Gastroesophageal sphincter (tissue), 4 donors: Measurements from ENCODE around the gene C19orf12. TPM values are rescaled to one million over a fixed set of nuclear protein-coding genes. Genes with fewer than 3 reads are reported as not detected.
"Not testable (repeated sequence)": the region's sequence is repeated elsewhere in the genome, so short reads cannot be mapped to it uniquely, and the experiment has no call there.

Experiments used
- ATAC-seq: fragments of 150-250 bp; one replicate; pipeline ENCODE4 v1.9.1; 2016; ENCODE audit warnings: mild to moderate bottlenecking, moderate library complexity
- H3K27ac ChIP-seq, 4 donors: fragments of 200-600 bp; sonication (generic) in 3 of 4; 1 replicate in 3 of 4; 2 replicates in 1 of 4; pipeline ENCODE4 v1.5.1; 2016 to 2019
- H3K27me3 ChIP-seq: fragments of 200-600 bp; sonication (generic); one replicate; pipeline ENCODE4 v1.5.1; 2019
- H3K36me3 ChIP-seq, 2 donors: fragments of 200-600 bp; sonication (generic); one replicate each; pipeline ENCODE4 v1.5.1; 2019; ENCODE audit warnings: control low read depth in 1 of 2
- H3K4me1 ChIP-seq, 3 donors: fragments of 200-600 bp; sonication (generic); 1 replicate in 2 of 3; 2 replicates in 1 of 3; pipeline ENCODE4 v1.5.1; 2016 to 2019; ENCODE audit warnings: control low read depth in 2 of 3
- H3K4me3 ChIP-seq, 2 donors: fragments of 200-600 bp; sonication (generic); one replicate each; pipeline ENCODE4 v1.5.1; 2019; ENCODE audit warnings: mild to moderate bottlenecking in 1 of 2, moderate library complexity in 1 of 2
- H3K9me3 ChIP-seq, 3 donors: fragments of 200-600 bp; sonication (generic); one replicate each; pipeline ENCODE4 v1.5.1; 2017 to 2019; ENCODE audit warnings: control low read depth in 2 of 3
- EP300 ChIP-seq: sonication (generic); formaldehyde crosslinking; IDR thresholded peaks from one replicate; pipeline ENCODE4 v1.6.1; 2017; ENCODE audit warnings: antibody characterized with exemption, mild to moderate bottlenecking
- POLR2A ChIP-seq, 2 donors: fragments of 450-650 bp; IDR thresholded peaks; one replicate each; pipeline ENCODE4 v1.6.1; 2017; ENCODE audit warnings: antibody characterized with exemption in 2 of 2, mild to moderate bottlenecking in 2 of 2, moderate library complexity in 1 of 2
- POLR2AphosphoS5 ChIP-seq: sonication (generic); formaldehyde crosslinking; IDR thresholded peaks from one replicate; pipeline ENCODE4 v1.6.1; 2017; ENCODE audit warnings: antibody characterized with exemption
- WGBS, 2 donors: methylation state at CpG; one replicate each; pipeline ENCODE4 v1.1.5; 2018; ENCODE audit warnings: low coverage in 1 of 2; 5-methylcytosine and 5-hydroxymethylcytosine counted together
- total RNA-seq, 4 donors: library from RNA; depleted of rRNA; stranded (reverse); fragments of >200 nt; gene quantifications; one replicate each; pipeline ENCODE4 v1.1.0, GENCODE V29; 2016
- TF ChIP-seq, protein P1 (sequence below), 4 experiments: fragments of 200-600 bp in 2 of 4; fragments of 450-650 bp in 2 of 4; sonication (generic) in 1 of 4; IDR thresholded peaks; one replicate each; pipeline ENCODE4 v1.5.1; 2017 to 2019; ENCODE audit warnings: antibody characterized with exemption in 4 of 4, mild to moderate bottlenecking in 2 of 4, moderate library complexity in 2 of 4

The C19orf12 gene
- total RNA-seq, 4 donors from 2014 or later = 37.6 to 62.1 (median 49.7) TPM

DNA sequence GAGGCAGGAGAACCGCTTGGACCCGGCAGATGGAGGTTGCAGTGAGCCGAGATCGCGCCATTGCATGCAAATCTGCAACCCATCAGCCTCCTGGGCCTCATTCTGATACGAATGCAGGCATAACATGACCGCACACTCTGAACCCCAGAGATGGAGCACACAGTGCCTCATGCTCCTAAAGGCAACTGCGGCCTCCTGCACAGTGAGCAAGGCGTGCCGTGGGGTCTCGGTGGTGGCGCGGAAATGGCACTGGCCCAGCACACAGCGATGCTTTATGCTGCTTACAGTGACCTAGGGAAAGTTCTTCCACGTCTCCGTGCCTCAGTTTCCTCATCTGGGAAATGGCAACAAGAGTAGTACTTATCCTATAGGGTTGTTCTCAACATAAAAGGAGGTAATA, 2.0 kb upstream of the C19orf12 start:
- 72 to 82% methylated on average over 5 to 7 of the region's 16 CpGs for WGBS, 2 donors
- H3K27ac ChIP-seq = no peak overlapping the region
- no peak for ATAC-seq

DNA sequence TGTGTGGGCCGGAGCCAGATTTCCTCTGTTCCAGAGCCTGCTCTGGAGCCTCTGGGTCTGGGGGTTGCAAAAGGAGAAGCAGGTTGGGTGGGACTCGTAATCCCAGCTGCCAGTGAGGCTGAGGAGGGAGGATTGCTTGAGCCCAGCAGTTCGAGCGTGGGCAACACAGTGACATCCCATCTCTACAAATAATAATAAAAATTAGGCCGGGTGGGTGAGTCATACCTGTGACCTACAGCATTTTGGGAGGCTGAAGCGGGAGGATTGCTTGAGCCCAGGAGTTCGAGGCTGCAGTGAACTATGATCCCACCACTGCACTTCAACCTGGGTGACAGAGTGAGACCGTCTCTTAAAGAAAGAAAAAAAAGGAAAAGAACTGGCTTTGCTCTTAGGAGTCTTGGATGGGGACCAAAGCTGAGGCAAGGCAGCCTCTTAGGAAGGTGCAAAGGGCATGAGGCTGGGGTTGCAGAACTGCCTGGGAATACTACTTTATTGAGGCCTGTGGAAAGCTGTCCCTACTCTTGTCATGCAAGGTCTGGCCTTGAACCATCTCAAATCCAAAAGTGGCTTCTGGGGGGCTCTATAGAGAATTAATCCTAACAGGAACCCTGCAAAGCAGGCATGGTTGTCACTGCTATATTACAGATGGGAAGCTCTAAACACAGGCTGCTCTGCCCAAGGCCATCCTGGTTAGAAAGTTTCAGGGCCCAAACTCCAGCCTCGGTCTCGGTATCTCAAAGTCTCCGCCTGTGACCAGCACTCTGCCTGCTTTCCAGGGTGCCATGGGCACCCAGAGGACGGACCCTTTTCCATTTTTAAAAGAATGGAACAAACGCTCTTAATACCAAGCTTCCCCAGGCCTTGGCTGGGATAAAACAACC, 880 bp upstream of the C19orf12 start:
- Histone ChIP-seq H3K4me1 (peaks cover 0 to 53% (median 24%) of the 10 kb centered on the region in 3 donors), H3K27ac (peak overlapping the region; percentile 85 to 95 (median 94)), H3K36me3 (peaks cover 0 to 9% of the 10 kb centered on the region in 2 donors), H3K9me3 (no peaks in the 10 kb centered on the region), H3K4me3 (peak overlapping the region; percentile 89 to 98), H3K27me3 (no peaks in the 10 kb centered on the region)
- WGBS, 2 donors = 10 to 16% methylated on average over 2 to 6 of the region's 13 CpGs
- peak; percentile 5 for ATAC-seq
- TF ChIP-seq POLR2A (IDR thresholded peaks at IDR 0.05) = no peak

More for the DNA sequence above, 2.0 kb upstream of the C19orf12 start:
- H3K9me3 ChIP-seq = no peaks in the 10 kb centered on the region
- peaks cover 0 to 9% of the 10 kb centered on the region in 2 donors for H3K36me3 ChIP-seq
- H3K4me1 ChIP-seq = peaks cover 0 to 42% (median 24%) of the 10 kb centered on the region in 3 donors
- H3K27me3 ChIP-seq = no peaks in the 10 kb centered on the region
- TF ChIP-seq EP300 (no peak), POLR2A (IDR thresholded peaks at IDR 0.05) (no peak), POLR2AphosphoS5 (no peak)
- TF ChIP-seq, protein P1, sequence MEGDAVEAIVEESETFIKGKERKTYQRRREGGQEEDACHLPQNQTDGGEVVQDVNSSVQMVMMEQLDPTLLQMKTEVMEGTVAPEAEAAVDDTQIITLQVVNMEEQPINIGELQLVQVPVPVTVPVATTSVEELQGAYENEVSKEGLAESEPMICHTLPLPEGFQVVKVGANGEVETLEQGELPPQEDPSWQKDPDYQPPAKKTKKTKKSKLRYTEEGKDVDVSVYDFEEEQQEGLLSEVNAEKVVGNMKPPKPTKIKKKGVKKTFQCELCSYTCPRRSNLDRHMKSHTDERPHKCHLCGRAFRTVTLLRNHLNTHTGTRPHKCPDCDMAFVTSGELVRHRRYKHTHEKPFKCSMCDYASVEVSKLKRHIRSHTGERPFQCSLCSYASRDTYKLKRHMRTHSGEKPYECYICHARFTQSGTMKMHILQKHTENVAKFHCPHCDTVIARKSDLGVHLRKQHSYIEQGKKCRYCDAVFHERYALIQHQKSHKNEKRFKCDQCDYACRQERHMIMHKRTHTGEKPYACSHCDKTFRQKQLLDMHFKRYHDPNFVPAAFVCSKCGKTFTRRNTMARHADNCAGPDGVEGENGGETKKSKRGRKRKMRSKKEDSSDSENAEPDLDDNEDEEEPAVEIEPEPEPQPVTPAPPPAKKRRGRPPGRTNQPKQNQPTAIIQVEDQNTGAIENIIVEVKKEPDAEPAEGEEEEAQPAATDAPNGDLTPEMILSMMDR (IDR thresholded peaks at IDR 0.05) = no peak
- no peak overlapping the region for H3K4me3 ChIP-seq

DNA sequence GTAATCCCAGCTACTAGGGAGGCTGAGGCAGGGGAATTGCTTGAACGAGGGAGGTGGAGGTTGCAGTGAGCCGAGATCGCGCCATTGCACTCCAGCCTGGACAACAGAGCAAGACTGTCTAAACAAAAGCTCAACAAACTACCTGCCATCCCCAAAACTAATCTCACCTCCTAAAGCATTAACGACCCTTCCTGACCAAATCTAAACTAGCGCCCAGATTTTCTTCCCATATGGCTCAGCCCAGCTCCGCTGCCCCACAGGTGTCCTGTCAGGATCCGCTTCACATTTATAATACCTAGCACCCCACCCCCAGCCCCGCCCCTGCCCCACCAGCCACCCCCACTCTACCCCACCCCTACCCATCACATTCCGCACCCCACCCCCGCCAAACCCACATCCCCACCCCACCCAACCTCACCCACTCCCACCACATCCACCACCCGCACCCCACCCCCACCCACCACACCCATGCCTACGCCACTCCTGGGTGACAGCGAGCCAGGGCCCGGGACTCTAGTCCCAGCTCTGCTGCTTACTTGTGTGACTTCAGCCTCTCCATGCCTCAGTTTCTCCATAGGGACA, 599 bp downstream of the C19orf12 start:
- H3K36me3 ChIP-seq = peaks cover 0 to 9% of the 10 kb centered on the region in 2 donors
- 20 to 39% methylated on average over 6 to 7 of the region's 15 CpGs for WGBS, 2 donors
- peak overlapping the region; percentile 89 to 98 for H3K4me3 ChIP-seq
- no peaks in the 10 kb centered on the region for H3K27me3 ChIP-seq
- TF ChIP-seq, protein P1 (IDR thresholded peaks at IDR 0.05) = no peak
- no peak for TF ChIP-seq POLR2A (IDR thresholded peaks at IDR 0.05)
- no peak for TF ChIP-seq POLR2AphosphoS5
- no peak for TF ChIP-seq EP300
- no peaks in the 10 kb centered on the region for H3K9me3 ChIP-seq
- peak overlapping the region; percentile 85 to 95 (median 94) for H3K27ac ChIP-seq
- ATAC-seq = peak; percentile 6
- H3K4me1 ChIP-seq = peaks cover 0 to 65% (median 24%) of the 10 kb centered on the region in 3 donors

DNA sequence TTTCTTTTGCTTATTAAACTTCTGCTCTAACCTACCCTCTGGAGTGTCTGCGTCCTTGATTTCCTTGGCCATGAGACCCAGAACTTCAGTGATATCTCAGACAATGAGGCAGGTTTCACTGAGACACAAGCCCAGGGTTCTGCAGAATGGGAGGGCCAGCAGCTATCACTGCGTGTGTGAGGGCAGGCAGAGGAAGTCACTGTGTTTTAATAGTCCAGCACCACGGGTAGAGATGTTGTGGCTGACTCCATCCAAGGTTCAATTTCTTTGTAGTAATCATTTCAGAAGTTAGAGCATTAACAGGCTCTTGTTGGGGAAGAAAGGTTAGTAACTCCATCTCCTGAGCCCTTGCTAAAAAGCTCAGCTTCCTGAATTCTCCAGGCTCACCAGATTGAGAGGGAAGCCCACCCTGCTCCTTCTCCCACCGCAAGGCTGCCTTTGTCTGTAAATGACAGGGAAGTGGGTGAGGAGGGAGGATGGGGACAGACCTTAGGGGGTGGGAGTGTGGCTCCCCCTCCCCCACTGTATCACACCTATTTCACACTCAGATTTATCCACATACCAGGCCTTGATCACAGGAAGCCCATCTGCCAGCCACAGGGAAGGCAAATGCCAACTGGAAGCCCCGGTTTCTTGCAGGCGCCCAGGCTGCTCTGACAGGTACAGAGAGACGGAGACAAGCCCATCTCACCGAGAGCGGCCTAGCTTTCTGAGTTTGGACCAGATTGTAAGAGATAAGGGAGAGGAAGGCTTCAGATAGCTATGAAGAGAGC, 2.1 kb downstream of the C19orf12 start:
- H3K27me3 ChIP-seq = no peaks in the 10 kb centered on the region
- H3K9me3 ChIP-seq = no peaks in the 10 kb centered on the region
- H3K27ac ChIP-seq = peak overlapping the region in 1 of 4 donors; percentile 95
- no peak overlapping the region for H3K4me3 ChIP-seq
- 33 to 45% methylated on average over 3 to 4 of the region's 9 CpGs for WGBS, 2 donors
- TF ChIP-seq, protein P1 (IDR thresholded peaks at IDR 0.05) = no peak
- no peak for TF ChIP-seq POLR2A (IDR thresholded peaks at IDR 0.05)
- TF ChIP-seq POLR2AphosphoS5 = no peak
- no peak for TF ChIP-seq EP300
- peaks cover 0 to 80% (median 24%) of the 10 kb centered on the region in 3 donors for H3K4me1 ChIP-seq
- no peak for ATAC-seq
- H3K36me3 ChIP-seq = peaks cover 0 to 17% of the 10 kb centered on the region in 2 donors

DNA sequence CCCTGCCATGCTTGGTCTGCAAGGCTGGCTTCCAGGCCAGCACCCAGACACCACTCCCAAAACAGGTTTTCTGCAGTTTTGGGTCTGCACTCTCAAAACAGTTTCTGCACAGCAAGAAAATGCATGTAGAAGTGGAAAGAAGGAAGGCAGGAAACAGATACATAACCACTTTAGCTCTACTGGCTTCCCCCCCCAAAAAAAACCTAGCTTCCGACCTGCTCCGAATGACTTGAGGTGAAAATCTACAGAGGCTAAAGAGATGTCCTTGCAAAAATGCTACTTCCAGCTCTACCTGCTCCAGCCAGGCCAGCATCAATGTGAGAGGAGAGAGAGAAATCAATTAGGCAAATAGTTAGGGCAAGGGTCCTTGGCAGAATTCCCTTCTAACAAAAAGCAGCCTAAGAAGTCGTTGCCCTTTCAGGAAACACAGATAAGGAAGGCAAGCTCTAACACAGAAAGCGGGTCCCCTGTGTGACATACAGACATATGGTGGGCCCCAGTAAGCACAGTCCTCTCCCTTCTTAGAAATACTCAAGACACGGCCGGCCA, 3.4 kb downstream of the C19orf12 start:
- WGBS, 2 donors = 57 to 81% methylated on average over 1 to 2 of the region's 6 CpGs
- H3K9me3 ChIP-seq = no peaks in the 10 kb centered on the region
- no peak overlapping the region for H3K27ac ChIP-seq
- no peak for TF ChIP-seq EP300
- TF ChIP-seq POLR2A (IDR thresholded peaks at IDR 0.05) = no peak
- TF ChIP-seq POLR2AphosphoS5 = no peak
- TF ChIP-seq, protein P1 (IDR thresholded peaks at IDR 0.05) = no peak
- ATAC-seq = no peak
- peaks cover 0 to 76% (median 24%) of the 10 kb centered on the region in 3 donors for H3K4me1 ChIP-seq
- H3K4me3 ChIP-seq = no peak overlapping the region
- no peaks in the 10 kb centered on the region for H3K27me3 ChIP-seq
- peaks cover 0 to 30% of the 10 kb centered on the region in 2 donors for H3K36me3 ChIP-seq

DNA sequence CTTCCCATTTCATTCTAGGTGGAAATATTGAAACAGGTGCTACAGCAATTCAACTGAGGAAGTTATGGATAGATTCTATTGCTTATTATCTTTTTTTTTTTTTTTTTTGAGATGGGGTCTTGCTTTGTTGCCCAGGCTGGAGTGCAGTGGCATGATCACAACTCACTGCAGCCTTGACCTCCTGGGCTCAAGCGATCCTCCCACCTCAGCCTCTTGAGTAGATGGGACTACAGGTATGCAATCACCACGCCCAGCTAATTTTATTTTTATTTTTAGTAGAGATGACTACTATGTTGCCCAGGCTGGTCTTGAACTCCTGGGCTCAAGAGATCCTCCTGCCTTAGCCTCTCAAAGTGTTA, 5.6 kb downstream of the C19orf12 start:
- 100% methylated on average over 1 of the region's 2 CpGs; no CpG with 5 or more reads in 1 of the 2 donors for WGBS, 2 donors
- H3K4me1 ChIP-seq = peaks cover 0 to 70% (median 16%) of the 10 kb centered on the region in 3 donors

More for the DNA sequence above, 5.6 kb downstream of the C19orf12 start:
- H3K27me3 ChIP-seq, H3K9me3 ChIP-seq, ATAC-seq, H3K4me3 ChIP-seq: not testable (repeated sequence)
- Histone ChIP-seq H3K36me3 (peaks cover 0 to 52% of the 10 kb centered on the region in 2 donors), H3K27ac (peak overlapping the region in 1 of 4 donors; percentile 14)
